LNCaP clone FGC (cell line): ENCODE measurements around the gene TRPT1.

Source experiments
- DNase-seq: peaks from one replicate; pipeline ENCODE4 v3.0.0-alpha.2; 2011; ENCODE audit warnings: low read depth
- H3K4me3 ChIP-seq: 2 replicates; pipeline ENCODE4 v1.5.1; 2011; ENCODE audit warnings: mild to moderate bottlenecking, low read depth, low read length, control low read depth
- TF ChIP-seq, protein P1 (sequence below): IDR thresholded peaks from 2 replicates; pipeline ENCODE4 v1.5.1; 2012; ENCODE audit warnings: mild to moderate bottlenecking; ENCODE audit not compliant: control insufficient read depth, insufficient read depth; ENCODE audit errors: extremely low read depth

The TRPT1 gene

DNA sequence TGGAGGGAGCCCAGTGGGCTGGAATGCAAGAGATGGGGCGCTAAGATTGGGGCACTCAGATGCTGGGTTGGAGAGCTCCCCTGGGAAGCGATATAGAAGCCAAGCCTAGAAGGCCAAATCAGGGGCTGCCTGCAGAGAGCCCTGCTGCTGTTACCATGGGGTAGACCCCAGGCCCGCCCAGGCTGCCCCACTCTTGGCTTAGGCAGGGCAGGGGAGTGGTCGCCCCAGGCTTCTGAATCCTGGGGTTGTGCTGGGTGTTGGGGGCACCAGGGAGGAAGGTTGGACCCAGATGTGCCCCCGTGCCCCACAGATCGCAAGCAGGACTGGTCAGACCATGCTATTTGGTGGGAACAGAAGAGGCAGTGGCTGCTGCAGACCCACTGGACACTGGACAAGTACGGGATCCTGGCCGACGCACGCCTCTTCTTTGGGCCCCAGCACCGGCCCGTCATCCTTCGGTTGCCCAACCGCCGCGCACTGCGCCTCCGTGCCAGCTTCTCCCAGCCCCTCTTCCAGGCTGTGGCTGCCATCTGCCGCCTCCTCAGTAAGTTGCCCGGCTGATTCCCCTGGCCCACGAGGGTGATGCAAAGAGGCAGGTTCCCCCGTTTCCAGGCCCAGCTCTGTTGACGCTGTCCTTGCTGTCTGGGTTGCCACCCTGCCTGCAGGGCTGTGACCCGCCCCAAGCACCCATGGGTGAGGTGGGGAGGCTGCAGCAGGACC, 15.5 kb downstream of the TRPT1 start:
- no peak for DNase-seq
- H3K4me3 ChIP-seq, result no peak overlapping the region
- TF ChIP-seq, protein P1, sequence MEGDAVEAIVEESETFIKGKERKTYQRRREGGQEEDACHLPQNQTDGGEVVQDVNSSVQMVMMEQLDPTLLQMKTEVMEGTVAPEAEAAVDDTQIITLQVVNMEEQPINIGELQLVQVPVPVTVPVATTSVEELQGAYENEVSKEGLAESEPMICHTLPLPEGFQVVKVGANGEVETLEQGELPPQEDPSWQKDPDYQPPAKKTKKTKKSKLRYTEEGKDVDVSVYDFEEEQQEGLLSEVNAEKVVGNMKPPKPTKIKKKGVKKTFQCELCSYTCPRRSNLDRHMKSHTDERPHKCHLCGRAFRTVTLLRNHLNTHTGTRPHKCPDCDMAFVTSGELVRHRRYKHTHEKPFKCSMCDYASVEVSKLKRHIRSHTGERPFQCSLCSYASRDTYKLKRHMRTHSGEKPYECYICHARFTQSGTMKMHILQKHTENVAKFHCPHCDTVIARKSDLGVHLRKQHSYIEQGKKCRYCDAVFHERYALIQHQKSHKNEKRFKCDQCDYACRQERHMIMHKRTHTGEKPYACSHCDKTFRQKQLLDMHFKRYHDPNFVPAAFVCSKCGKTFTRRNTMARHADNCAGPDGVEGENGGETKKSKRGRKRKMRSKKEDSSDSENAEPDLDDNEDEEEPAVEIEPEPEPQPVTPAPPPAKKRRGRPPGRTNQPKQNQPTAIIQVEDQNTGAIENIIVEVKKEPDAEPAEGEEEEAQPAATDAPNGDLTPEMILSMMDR, result no peak

DNA sequence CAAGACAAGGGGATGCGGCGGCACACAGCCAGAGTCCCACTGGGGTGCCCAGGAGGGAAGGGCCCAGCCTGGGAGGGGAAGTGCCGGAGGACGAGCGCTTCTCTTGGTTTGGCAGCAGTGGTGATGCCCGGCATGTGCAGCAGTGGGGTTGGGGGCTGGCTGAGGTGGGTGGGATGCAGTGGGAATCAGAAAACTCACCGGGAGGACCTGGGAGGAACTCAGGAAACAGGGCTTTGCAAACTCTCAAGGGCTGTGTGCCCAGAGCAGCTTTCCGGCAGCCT, 16.5 kb downstream of the TRPT1 start:
- H3K4me3 ChIP-seq, result no peak overlapping the region
- TF ChIP-seq, protein P1, result no peak
- DNase-seq, result no peak

DNA sequence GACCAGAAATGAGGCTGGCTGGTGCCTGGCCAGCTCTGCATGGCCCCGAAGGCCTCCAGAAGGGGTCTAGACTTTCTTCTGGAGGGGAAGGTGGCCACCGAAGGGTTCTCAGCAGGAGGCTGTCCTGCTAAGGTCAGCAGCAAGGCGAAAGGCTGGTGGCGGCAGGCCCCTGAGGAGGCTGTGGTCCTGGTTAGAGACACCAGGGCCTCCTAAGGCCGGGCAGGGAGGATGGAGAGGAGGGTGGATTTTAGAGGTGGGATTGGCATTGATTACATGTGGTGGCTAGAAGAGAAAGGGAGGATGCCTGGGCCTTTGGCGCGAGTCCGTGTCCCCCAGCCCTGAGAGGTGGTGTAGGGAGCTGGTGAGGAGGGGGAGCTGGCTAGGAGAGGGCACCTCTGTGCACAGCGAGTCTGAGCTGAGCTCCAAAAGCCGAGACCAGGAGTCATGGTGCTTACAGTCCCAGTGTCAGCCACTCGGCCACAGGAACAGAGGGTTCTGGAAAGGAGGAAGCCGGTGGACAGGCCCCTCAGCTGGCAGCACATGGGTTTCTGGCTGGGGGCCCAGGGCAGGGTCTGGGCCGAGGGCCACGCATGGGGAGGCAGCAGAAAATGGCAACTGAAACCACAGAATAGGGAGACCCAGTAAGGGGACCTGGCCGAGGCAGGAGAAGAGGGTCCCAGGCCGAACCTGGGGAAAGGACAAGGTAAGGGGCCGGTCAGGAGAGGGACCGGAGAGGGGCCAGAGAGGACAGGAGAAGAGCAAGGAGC, 17.0 kb downstream of the TRPT1 start:
- DNase-seq, result no peak
- no peak overlapping the region for H3K4me3 ChIP-seq
- TF ChIP-seq, protein P1, result no peak

DNA sequence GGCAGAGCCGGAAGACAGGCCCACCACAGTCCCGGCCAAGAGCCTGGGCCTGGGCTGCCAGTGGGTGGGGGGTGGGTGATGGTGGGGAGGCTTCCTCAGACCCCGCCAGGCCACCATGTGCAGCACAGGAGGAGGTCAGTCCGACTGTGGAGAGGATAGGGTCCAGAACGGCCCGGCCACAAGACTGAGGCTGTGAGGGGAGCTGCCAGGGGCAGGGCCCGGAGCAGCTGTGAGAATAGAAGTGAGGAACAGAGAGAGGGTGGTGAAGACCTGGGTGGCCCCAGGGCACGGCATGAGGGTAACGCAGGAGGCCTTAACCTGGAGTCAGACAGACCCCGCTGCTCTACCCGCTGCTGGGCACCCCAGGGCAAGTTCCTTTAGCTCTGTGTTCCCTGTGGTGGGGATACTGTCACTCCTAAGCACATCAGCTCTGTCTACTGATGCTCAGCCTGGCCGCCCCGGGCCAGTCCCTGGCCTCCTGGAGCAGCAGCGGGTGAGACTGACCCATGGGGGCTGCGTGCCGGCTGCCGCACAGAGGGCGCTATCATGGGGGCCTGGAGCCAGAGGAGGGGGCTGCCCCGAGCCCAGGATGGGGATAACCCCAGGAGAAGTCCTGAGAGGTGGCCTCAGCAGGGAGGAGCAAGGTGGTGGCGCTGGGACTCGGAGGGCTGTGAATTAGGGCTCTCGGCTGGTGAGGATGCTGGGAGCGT, 17.7 kb downstream of the TRPT1 start:
- H3K4me3 ChIP-seq, result no peak overlapping the region
- TF ChIP-seq, protein P1, result no peak
- no peak for DNase-seq

DNA sequence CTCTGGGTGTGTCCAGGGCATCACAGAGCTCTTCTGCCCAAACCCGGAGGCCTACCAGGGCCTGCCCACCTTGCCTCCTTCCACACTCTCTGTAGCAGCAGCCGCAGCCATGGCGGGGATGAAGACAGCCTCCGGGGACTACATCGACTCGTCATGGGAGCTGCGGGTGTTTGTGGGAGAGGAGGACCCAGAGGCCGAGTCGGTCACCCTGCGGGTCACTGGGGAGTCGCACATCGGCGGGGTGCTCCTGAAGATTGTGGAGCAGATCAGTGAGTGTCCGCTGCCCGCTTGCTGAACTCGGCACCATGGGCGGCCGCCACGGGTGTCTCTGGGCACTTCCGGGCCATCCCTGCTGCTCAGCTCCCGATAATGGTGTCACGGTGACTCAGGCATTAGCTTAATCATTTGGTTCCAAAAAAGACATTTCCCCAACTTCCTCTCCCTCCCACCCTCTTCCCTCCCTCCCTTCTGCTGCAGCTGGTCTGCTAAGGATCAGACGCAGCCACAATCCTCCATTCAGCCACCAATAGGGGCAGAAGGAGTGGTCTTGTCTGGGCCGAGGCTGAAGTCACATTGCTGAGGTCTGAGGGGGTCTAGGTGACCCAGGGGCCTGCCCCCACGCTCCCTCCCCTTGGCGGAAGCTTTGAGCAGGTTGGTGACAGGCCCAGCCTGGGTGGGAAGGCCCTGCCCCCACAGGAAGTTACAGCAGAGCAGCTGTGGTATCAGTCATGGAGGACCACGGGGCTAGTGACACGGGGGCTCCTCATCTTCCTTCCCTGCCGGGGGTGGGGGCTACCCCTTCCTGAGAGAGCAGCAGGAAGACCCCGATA, 18.5 kb downstream of the TRPT1 start:
- DNase-seq, result no peak
- TF ChIP-seq, protein P1, result no peak
- no peak overlapping the region for H3K4me3 ChIP-seq

DNA sequence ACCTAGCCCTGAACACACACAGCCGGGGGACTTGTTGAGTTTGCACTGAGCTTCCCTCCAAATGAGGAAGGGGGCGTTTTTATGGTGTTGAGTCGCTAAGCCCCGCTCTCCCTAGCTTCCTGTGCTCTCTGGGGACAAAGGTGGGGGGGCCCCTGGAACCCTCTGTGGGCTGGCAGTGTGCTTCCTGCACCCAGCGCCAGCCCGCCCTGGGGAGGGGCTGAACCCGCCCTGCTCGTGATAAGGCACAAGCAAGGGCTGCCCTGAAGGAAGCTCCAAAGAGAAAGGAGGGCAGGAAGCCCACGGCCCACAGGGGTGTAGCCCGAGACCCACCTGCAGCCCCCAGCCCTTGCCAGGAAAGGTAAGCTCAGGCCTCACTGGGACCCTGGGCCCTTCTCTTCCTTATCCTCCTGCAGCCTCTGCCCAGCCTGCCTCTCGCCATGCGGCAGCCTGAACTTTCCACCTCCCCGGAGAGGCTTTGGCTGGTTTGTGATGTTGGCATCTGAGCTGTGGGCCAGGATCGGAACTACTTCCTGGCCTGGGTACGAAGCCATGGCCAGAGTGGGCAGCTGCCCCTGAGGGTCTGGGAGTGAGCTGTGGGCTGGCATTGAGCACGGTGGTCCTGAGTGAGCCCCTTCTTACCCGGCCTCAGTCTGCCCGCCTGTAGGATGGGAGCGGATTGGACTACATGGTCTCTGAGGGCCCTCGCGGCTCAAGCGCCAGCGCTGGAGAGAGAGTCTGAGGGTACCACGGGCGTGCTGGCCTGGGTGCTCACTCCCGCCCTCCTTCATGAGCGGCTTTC, 19.3 kb downstream of the TRPT1 start, which contains the start of gene FERMT3:
FERMT3 (plus strand) TSS at position 265 of the 799 bp plus-strand sequence. CDS start 644 bp downstream, outside the sequence.
- DNase-seq, result no peak
- TF ChIP-seq, protein P1, result no peak
- H3K4me3 ChIP-seq, result no peak within 1 kb of the TSS
